Right renal cortex interstitium (tissue), 3 donors: ENCODE measurements around the gene HPSE2. TPM values are rescaled to one million over a fixed set of nuclear protein-coding genes. Genes with fewer than 3 reads are reported as not detected.
"Not testable (repeated sequence)": the region's sequence is repeated elsewhere in the genome, so short reads cannot be mapped to it uniquely, and the experiment has no call there.

Source experiments
- DNase-seq, 3 donors: peaks; one replicate each; pipeline ENCODE4 v3.0.0-alpha.2; 2013; ENCODE audit warnings: low read depth in 3 of 3, low spot score in 2 of 3
- polyA plus RNA-seq, 3 donors: library from polyadenylated mRNA; unstranded; fragments of 120-200 nt; gene quantifications; one replicate each; pipeline ENCODE4 v1.2.1, GENCODE V29; 2013; ENCODE audit not compliant: insufficient read length in 3 of 3

HPSE2 gene
- 1 to 10 TPM in 2 of 3 donors, under 1 TPM in 1; 0.78 to 1.7 (median 1.5) TPM for polyA plus RNA-seq

GRCh38 chr10:99235658-99236626 is at the start of gene HPSE2:
Gene HPSE2, minus strand, starts transcription at chr10:99235852.
- no peak for DNase-seq

- DNase-seq: no peak
Measured at GRCh38 chr10:99280472-99280871, 44.8 kb upstream of the HPSE2 start.

GRCh38 chr10:99279626-99280111 is 44.0 kb upstream of the HPSE2 start:
- DNase-seq: peak; percentile 23 to 40 (median 27)

- DNase-seq: no peak
Measured at GRCh38 chr10:99276848-99277486, 41.3 kb upstream of the HPSE2 start.

GRCh38 chr10:99266383-99266782 is 30.7 kb upstream of the HPSE2 start:
- no peak for DNase-seq

GRCh38 chr10:99248824-99249223 is 13.2 kb upstream of the HPSE2 start:
- no peak for DNase-seq

- not testable (repeated sequence) for DNase-seq
Measured at GRCh38 chr10:99247893-99248292, 12.2 kb upstream of the HPSE2 start.

- no peak for DNase-seq
Measured at GRCh38 chr10:99236627-99237309, 1.1 kb upstream of the HPSE2 start.

- DNase-seq: no peak
Measured at GRCh38 chr10:99234791-99235657, 628 bp downstream of the HPSE2 start.

GRCh38 chr10:99234041-99234790 is 1.4 kb downstream of the HPSE2 start:
- DNase-seq: no peak

GRCh38 chr10:99233689-99234037 is 2.0 kb downstream of the HPSE2 start:
- no peak for DNase-seq

GRCh38 chr10:99233000-99233688 is 2.5 kb downstream of the HPSE2 start:
- no peak for DNase-seq

- DNase-seq: no peak
Measured at GRCh38 chr10:99232360-99232999, 3.2 kb downstream of the HPSE2 start.

- no peak for DNase-seq
Measured at GRCh38 chr10:99224766-99225165, 10.9 kb downstream of the HPSE2 start.

- DNase-seq: no peak
Measured at GRCh38 chr10:99207340-99207739, 28.3 kb downstream of the HPSE2 start.

- DNase-seq: no peak
Measured at GRCh38 chr10:99203310-99203709, 32.3 kb downstream of the HPSE2 start.

GRCh38 chr10:99172950-99173349 is 62.7 kb downstream of the HPSE2 start:
- no peak for DNase-seq

GRCh38 chr10:99172128-99172738 is 63.4 kb downstream of the HPSE2 start:
- peak; percentile 8 to 27 (median 17) for DNase-seq
